ENCODE data around the gene PARP3. TPM values are rescaled to one million over a fixed set of nuclear protein-coding genes. Genes with fewer than 3 reads are reported as not detected.

Gene PARP3
- total and polyA plus RNA-seq, 9 of the 15 experiments (the other 6 are each of a cell fraction or from before 2014, with no cell fraction given) = 0.46 to 6.6 (median 4.5) TPM

- TF ChIP-seq RCOR1 (IDR thresholded peaks at IDR 0.05; ENCODE audit: borderline replicate concordance in 1 of 2, low read depth in 2 of 2, low read length in 2 of 2) = 0 out of 4 replicates have a peak, but pooled peaks of 1 of the 2 experiments have one; percentile 32
- TF ChIP-seq MIER1 (IDR thresholded peaks at IDR 0.05; ENCODE audit: low read depth) = peak; percentile 96
- no peak for TF ChIP-seq E2F4 (CRISPR knock-in tag; IDR thresholded peaks at IDR 0.05; ENCODE audit: low read depth)
- peak; percentile 99 for TF ChIP-seq REST (IDR thresholded peaks at IDR 0.05; ENCODE audit: borderline replicate concordance)
- peak; percentile 95 for TF ChIP-seq REST (CRISPR knock-in tag; IDR thresholded peaks at IDR 0.05; ENCODE audit: low read depth)
- no peak for TF ChIP-seq ETV5 (CRISPR knock-in tag; IDR thresholded peaks at IDR 0.05; ENCODE audit: low read depth)
- peak; percentile 26; the same call in 1 of the 2 replicates for TF ChIP-seq CHAMP1 (IDR thresholded peaks at IDR 0.05)
- 0 out of 2 replicates have a peak, but pooled peaks have one; percentile 39 for TF ChIP-seq NCOA1 (IDR thresholded peaks at IDR 0.05; ENCODE audit: low read depth)
- peak; percentile 4; the same call in 1 of the 2 replicates for TF ChIP-seq SPI1 (IDR thresholded peaks at IDR 0.05; ENCODE audit: borderline replicate concordance, low read depth, low read length)
- TF ChIP-seq MLLT1 (IDR thresholded peaks at IDR 0.05) = no peak
These were observed 12.7 kb upstream of the PARP3 start (continued) for GRCh38 chr3:51929420-51930003.
